IMR-90 (cell line): Measurements from ENCODE around the gene HUS1B. TPM values are rescaled to one million over a fixed set of nuclear protein-coding genes. Genes with fewer than 3 reads are reported as not detected.

Experiments used
- ATAC-seq: fragments of 200-7000 bp; cut with Tn5 transposase; 2 replicates; pipeline ENCODE4 v1.9.1; 2020; ENCODE audit warnings: low read depth, mild to moderate bottlenecking, moderate library complexity
- BruUV-seq: library from RNA; stranded (reverse); fragments of 400-500 nt; replicated peaks from 2 replicates; lab custom pipeline; 2021; lab: Mats Ljungman, UMichigan
- CTCF ChIA-PET: fragments of 300-600 bp; formaldehyde crosslinking; extraction: SDS; loops from one replicate; lab custom pipeline; 2021; ENCODE audit warnings: antibody characterized with exemption; lab: Yijun Ruan, JAX
- POLR2A ChIA-PET: fragments of 300-600 bp; sonication (Branson Sonifier 250); formaldehyde crosslinking; loops from one replicate; lab custom pipeline; 2022; ENCODE audit warnings: antibody characterized with exemption; ENCODE audit not compliant: unreplicated experiment; lab: Charles Lee
- DNase-seq: peaks from one replicate; pipeline ENCODE4 v3.0.0; 2013
- H2AFZ ChIP-seq: replicated peaks from 2 replicates; pipeline ENCODE3; 2013; ENCODE audit warnings: low read length, mild to moderate bottlenecking; ENCODE audit not compliant: poor library complexity
- H2AK5ac ChIP-seq: 2 replicates; pipeline ENCODE4 v1.6.1; 2013; ENCODE audit warnings: low read depth, low read length, inconsistent platforms
- H2AK9ac ChIP-seq: replicated peaks from 2 replicates; pipeline ENCODE3; 2013; ENCODE audit warnings: mild to moderate bottlenecking, low read depth, low read length, moderate library complexity; ENCODE audit not compliant: poor library complexity
- H2BK120ac ChIP-seq: 2 replicates; pipeline ENCODE4 v1.6.1; 2013; ENCODE audit warnings: low read depth, low read length, inconsistent platforms
- H2BK15ac ChIP-seq: 3 replicates; pipeline ENCODE4 v1.6.1; 2013; ENCODE audit warnings: low read depth, low read length, inconsistent platforms
- H2BK20ac ChIP-seq: 2 replicates; pipeline ENCODE4 v1.6.1; 2013; ENCODE audit warnings: low read depth, mild to moderate bottlenecking, inconsistent platforms, low read length, moderate library complexity
- H2BK5ac ChIP-seq: 2 replicates; pipeline ENCODE4 v1.6.1; 2013; ENCODE audit warnings: mild to moderate bottlenecking, low read depth, low read length, inconsistent platforms; ENCODE audit not compliant: poor library complexity, severe bottlenecking
- H3K14ac ChIP-seq: replicated peaks from 2 replicates; pipeline ENCODE4 v1.6.1; 2013; ENCODE audit warnings: low read depth, low read length, inconsistent platforms
- H3K18ac ChIP-seq: 2 replicates; pipeline ENCODE4 v1.6.1; 2013; ENCODE audit warnings: low read depth, low read length, control low read depth
- H3K23ac ChIP-seq: 2 replicates; pipeline ENCODE4 v1.6.1; 2013; ENCODE audit warnings: low read depth, low read length, inconsistent platforms
- H3K27ac ChIP-seq: 2 replicates; pipeline ENCODE4 v1.5.1; 2013; ENCODE audit warnings: mild to moderate bottlenecking, control low read depth, low read length; ENCODE audit not compliant: insufficient read depth
- H3K27me3 ChIP-seq: 2 replicates; pipeline ENCODE4 v1.6.1; 2013; ENCODE audit warnings: low read length; ENCODE audit not compliant: control insufficient read depth, insufficient read depth
- H3K36me3 ChIP-seq: 2 replicates; pipeline ENCODE4 v1.6.1; 2013; ENCODE audit warnings: low read length, mixed read lengths; ENCODE audit not compliant: control insufficient read depth, insufficient read depth
- H3K4ac ChIP-seq: 2 replicates; pipeline ENCODE4 v1.6.1; 2013; ENCODE audit warnings: low read depth, low read length, inconsistent platforms
- H3K4me1 ChIP-seq: 2 replicates; pipeline ENCODE4 v1.6.1; 2013; ENCODE audit warnings: low read length, mixed read lengths; ENCODE audit not compliant: control insufficient read depth, insufficient read depth
- H3K4me2 ChIP-seq: 2 replicates; pipeline ENCODE4 v1.6.1; 2013; ENCODE audit warnings: low read depth, mild to moderate bottlenecking, control low read depth, low read length, moderate library complexity
- H3K4me3 ChIP-seq: 2 replicates; pipeline ENCODE4 v1.5.1; 2013; ENCODE audit warnings: low read depth, mild to moderate bottlenecking, control low read depth, low read length, moderate library complexity; ENCODE audit not compliant: insufficient read depth
- H3K56ac ChIP-seq: 2 replicates; pipeline ENCODE4 v1.6.1; 2013; ENCODE audit warnings: low read length, inconsistent platforms; ENCODE audit not compliant: insufficient read depth; ENCODE audit errors: extremely low read depth
- H3K79me1 ChIP-seq, 2 experiments: 2 replicates each; pipeline ENCODE4 v1.6.1; 2013; ENCODE audit warnings: low read length in 2 of 2, inconsistent platforms in 1 of 2, low read depth in 1 of 2
- H3K9ac ChIP-seq: 2 replicates; pipeline ENCODE4 v1.6.1; 2013; ENCODE audit warnings: low read depth, low read length, control low read depth
- H3K9me1 ChIP-seq: 2 replicates; pipeline ENCODE4 v1.6.1; 2013; ENCODE audit warnings: low read length, inconsistent platforms; ENCODE audit not compliant: insufficient read depth
- H3K9me3 ChIP-seq: 2 replicates; pipeline ENCODE4 v1.6.1; 2013; ENCODE audit warnings: low read length; ENCODE audit not compliant: control insufficient read depth, insufficient read depth
- H4K20me1 ChIP-seq: 2 replicates; pipeline ENCODE4 v1.6.1; 2013; ENCODE audit warnings: low read length, inconsistent platforms; ENCODE audit not compliant: insufficient read depth
- H4K5ac ChIP-seq: 2 replicates; pipeline ENCODE4 v1.6.1; 2013; ENCODE audit warnings: mild to moderate bottlenecking, low read depth, low read length, control low read depth
- H4K8ac ChIP-seq, 2 experiments: 2 replicates each; pipeline ENCODE4 v1.6.1; 2013; ENCODE audit warnings: low read depth in 2 of 2, low read length in 2 of 2, control low read depth in 1 of 2, inconsistent platforms in 1 of 2
- H4K91ac ChIP-seq: 2 replicates; pipeline ENCODE4 v1.6.1; 2013; ENCODE audit warnings: low read depth, low read length, inconsistent platforms; ENCODE audit not compliant: insufficient read depth
- CEBPB ChIP-seq: IDR thresholded peaks from 2 replicates; pipeline ENCODE4 v1.6.1; 2012; ENCODE audit warnings: low read depth, low read length, improper control_type of control experiment
- CHD1 ChIP-seq: IDR thresholded peaks from 2 replicates; pipeline ENCODE4 v1.6.1; 2012; ENCODE audit warnings: low read depth, low read length, improper control_type of control experiment
- FOS ChIP-seq: fragments of 150-350 bp; IDR thresholded peaks from 2 replicates; pipeline ENCODE4 v1.6.1; 2016; ENCODE audit warnings: low read depth, low read length
- MAFK ChIP-seq: IDR thresholded peaks from 2 replicates; pipeline ENCODE4 v1.6.1; 2012; ENCODE audit warnings: low read depth, low read length, improper control_type of control experiment
- NFE2L2 ChIP-seq: fragments of 150-350 bp; IDR thresholded peaks from 2 replicates; pipeline ENCODE4 v1.6.1; 2016; ENCODE audit warnings: low read depth, mild to moderate bottlenecking, low read length
- RCOR1 ChIP-seq: IDR thresholded peaks from 2 replicates; pipeline ENCODE4 v1.6.1; 2012; ENCODE audit warnings: mild to moderate bottlenecking, low read length, improper control_type of control experiment; ENCODE audit not compliant: insufficient replicate concordance
- RFX5 ChIP-seq: IDR thresholded peaks from 2 replicates; pipeline ENCODE4 v1.8.0; 2012; ENCODE audit warnings: low read depth, mild to moderate bottlenecking, low read length, moderate library complexity
- SMC3 ChIP-seq: fragments of 150-350 bp; IDR thresholded peaks from 2 replicates; pipeline ENCODE4 v1.6.1; 2016; ENCODE audit warnings: low read depth, mild to moderate bottlenecking, antibody characterized with exemption, low read length, moderate library complexity
- USF2 ChIP-seq: fragments of 150-350 bp; IDR thresholded peaks from 2 replicates; pipeline ENCODE4 v1.6.1; 2017; ENCODE audit warnings: mild to moderate bottlenecking, antibody characterized with exemption, low read length, low read depth
- WGBS, 2 experiments: methylation state at CpG; one replicate each; pipeline versions ENCODE4 v1.1.5 to v1.1.7; 2013; ENCODE audit warnings: missing lambda C conversion rate in 2 of 2; ENCODE audit not compliant: insufficient read length in 1 of 2; ENCODE audit errors: extremely low coverage in 2 of 2; 5-methylcytosine and 5-hydroxymethylcytosine counted together
- dilution Hi-C: fragments of 300-500 bp; cut with HindIII; formaldehyde crosslinking; loops from one replicate; pipeline ENCODE4 v1.14.3; 2018; ENCODE audit warnings: low sequenced_read_pairs; ENCODE audit not compliant: unreplicated experiment
- in situ Hi-C: fragments of 300-500 bp; cut with MboI; formaldehyde crosslinking; loops from 3 replicates; pipeline ENCODE4 v1.14.3; 2019; ENCODE audit warnings: low sequenced_read_pairs, inconsistent platforms, mixed read lengths
- intact Hi-C: fragments of 100-400 bp; cut with micrococcal nuclease; formaldehyde crosslinking; loops from 2 replicates; pipeline ENCODE4 v1.10.0; 2022
- polyA plus RNA-seq, 3 experiments: library from polyadenylated mRNA; depleted of rRNA; stranded (reverse); fragments of >200 nt; gene quantifications; 2 replicates each; pipeline ENCODE4 v1.2.3, GENCODE V29; 2012; ENCODE audit warnings: low replicate concordance in 1 of 3
- total RNA-seq: library from RNA; depleted of rRNA; stranded (reverse); fragments of >200 nt; gene quantifications from 2 replicates; pipeline ENCODE4 v1.2.3, GENCODE V29; 2012
- TF ChIP-seq, protein P1 (sequence below): fragments of 150-350 bp; IDR thresholded peaks from 2 replicates; pipeline ENCODE4 v1.6.1; 2016; ENCODE audit warnings: low read depth, mild to moderate bottlenecking, low read length, moderate library complexity, borderline replicate concordance

The HUS1B gene
- total and polyA plus RNA-seq, 2 of the 4 experiments (the other 2 are of a cell fraction), result 0.36 to 0.39 TPM

DNA sequence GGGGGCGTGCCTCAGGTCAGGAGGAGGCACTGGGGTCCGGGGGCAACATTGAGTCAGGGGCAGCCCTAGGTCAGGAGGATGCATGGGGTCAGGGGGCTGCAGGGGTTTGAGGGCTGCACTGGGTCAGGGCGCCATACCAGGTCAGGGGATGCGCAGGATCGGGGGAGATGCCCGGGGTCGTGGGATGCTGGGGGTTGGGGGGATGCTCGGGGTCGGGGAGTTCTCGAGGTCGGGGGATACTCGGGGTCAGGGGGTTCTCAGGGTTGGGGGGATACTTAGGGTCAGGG is 36.8 kb upstream of the HUS1B start:
- Histone ChIP-seq H2AK5ac (peak overlapping the region; percentile 25; the same call in 1 of the 2 replicates), H2BK5ac (no peak overlapping the region), H3K18ac (no peak overlapping the region), H3K9ac (no peak overlapping the region), H3K4me3 (peak overlapping the region; percentile 88; the same call in 1 of the 2 replicates), H3K4me2 (peak overlapping the region; percentile 91; the same call in 1 of the 2 replicates), H3K36me3 (peaks cover 4% of the 10 kb centered on the region; the same call in 1 of the 2 replicates), H3K23ac (no peak overlapping the region), H3K4me1 (no peaks in the 10 kb centered on the region), H3K4ac (no peak overlapping the region), H3K14ac (no peak overlapping the region), H2AK9ac (no peak overlapping the region), H4K20me1 (no peaks in the 10 kb centered on the region; the same call in 1 of the 2 replicates), H2AFZ (peak overlapping the region; percentile 98), H3K27ac (no peak overlapping the region), H3K79me1 (peaks cover 24 to 42% of the 10 kb centered on the region in 2 experiments), H2BK120ac (no peak overlapping the region), H4K5ac (no peak overlapping the region), H3K9me3 (no peaks in the 10 kb centered on the region), H3K27me3 (no peaks in the 10 kb centered on the region), H4K91ac (no peak overlapping the region), H3K56ac (no peak overlapping the region), H3K9me1 (peaks cover 3% of the 10 kb centered on the region), H2BK20ac (no peak overlapping the region), H4K8ac (peak overlapping the region; percentile 87 to 99; a peak in 2 of 4 replicates), H2BK15ac (no peak overlapping the region)
- dilution Hi-C loops, result no loop called here
- intact Hi-C loops, result no loop called here
- DNase-seq (no peak), ATAC-seq (no peak)
- ChIA-PET POLR2A (interaction anchor here (0.7 kb wide), 1 partner anchor 10 kb away, joined by 5 read pairs; no protein-coding TSS in a partner anchor), CTCF (interaction anchor here (0.6 kb wide), 1 partner anchor 51 kb away, joined by 3 read pairs; no protein-coding TSS in a partner anchor)
- TF ChIP-seq CHD1 (no peak), MAFK (no peak), SMC3 (no peak), FOS (no peak), CEBPB (no peak), RCOR1 (no peak), USF2 (no peak), RFX5 (no peak), NFE2L2 (no peak)
- TF ChIP-seq, protein P1, sequence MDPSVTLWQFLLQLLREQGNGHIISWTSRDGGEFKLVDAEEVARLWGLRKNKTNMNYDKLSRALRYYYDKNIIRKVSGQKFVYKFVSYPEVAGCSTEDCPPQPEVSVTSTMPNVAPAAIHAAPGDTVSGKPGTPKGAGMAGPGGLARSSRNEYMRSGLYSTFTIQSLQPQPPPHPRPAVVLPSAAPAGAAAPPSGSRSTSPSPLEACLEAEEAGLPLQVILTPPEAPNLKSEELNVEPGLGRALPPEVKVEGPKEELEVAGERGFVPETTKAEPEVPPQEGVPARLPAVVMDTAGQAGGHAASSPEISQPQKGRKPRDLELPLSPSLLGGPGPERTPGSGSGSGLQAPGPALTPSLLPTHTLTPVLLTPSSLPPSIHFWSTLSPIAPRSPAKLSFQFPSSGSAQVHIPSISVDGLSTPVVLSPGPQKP, result no peak
- in situ Hi-C loops, result no loop called here
- no TSS peak for BruUV-seq
- WGBS, 2 experiments, result 100% methylated on average over 1 of the region's 12 CpGs; no CpG with 5 or more reads in 1 of the 2 experiments
